Gastroesophageal sphincter (tissue), 3 donors: ENCODE data around the gene SYCE1.

Experiments used
- CTCF ChIP-seq, 4 experiments: fragments of 200-600 bp in 2 of 4; fragments of 450-650 bp in 2 of 4; sonication (generic) in 1 of 4; IDR thresholded peaks; one replicate each; pipeline ENCODE4 v1.5.1; 2017 to 2019; ENCODE audit warnings: antibody characterized with exemption in 4 of 4, mild to moderate bottlenecking in 2 of 4, moderate library complexity in 2 of 4
- EP300 ChIP-seq: sonication (generic); formaldehyde crosslinking; IDR thresholded peaks from one replicate; pipeline ENCODE4 v1.6.1; 2017; ENCODE audit warnings: antibody characterized with exemption, mild to moderate bottlenecking
- POLR2A ChIP-seq, 2 donors: fragments of 450-650 bp; IDR thresholded peaks; one replicate each; pipeline ENCODE4 v1.6.1; 2017; ENCODE audit warnings: antibody characterized with exemption in 2 of 2, mild to moderate bottlenecking in 2 of 2, moderate library complexity in 1 of 2
- POLR2AphosphoS5 ChIP-seq: sonication (generic); formaldehyde crosslinking; IDR thresholded peaks from one replicate; pipeline ENCODE4 v1.6.1; 2017; ENCODE audit warnings: antibody characterized with exemption

GRCh38 chr10:133526957-133527588 is 38.3 kb downstream of the SYCE1 start, which contains the start of gene CYP2E1:
- TF ChIP-seq CTCF (IDR thresholded peaks at IDR 0.05) (no peak), POLR2A (IDR thresholded peaks at IDR 0.05) (no peak), POLR2AphosphoS5 (no peak), EP300 (no peak)
